CD4-positive, alpha-beta memory T cell (primary cell): ENCODE measurements around the gene SLC6A13. TPM values are rescaled to one million over a fixed set of nuclear protein-coding genes. Genes with fewer than 3 reads are reported as not detected.

Source experiments
- CTCF ChIA-PET: fragments of 350-600 bp; sonication (Branson Sonifier 250); formaldehyde crosslinking; loops from one replicate; lab custom pipeline; 2021; ENCODE audit warnings: inconsistent platforms; ENCODE audit not compliant: partially characterized antibody; lab: Charles Lee
- POLR2A ChIA-PET: fragments of 350-600 bp; sonication (Branson Sonifier 250); formaldehyde crosslinking; loops from one replicate; lab custom pipeline; 2021; ENCODE audit not compliant: partially characterized antibody; lab: Charles Lee
- DNase-seq, 5 donors: peaks; one replicate each; pipeline versions ENCODE4 v3.0.0 to v3.0.0-alpha.2; 2020 to 2022; ENCODE audit warnings: mixed read lengths in 1 of 5
- H3K27ac ChIP-seq: one replicate; pipeline ENCODE4 v1.7.0; 2013; ENCODE audit warnings: low read depth, low read length
- H3K27me3 ChIP-seq: 2 replicates; pipeline ENCODE4 v1.7.0; 2013; ENCODE audit warnings: mild to moderate bottlenecking, low read length, moderate library complexity; ENCODE audit not compliant: insufficient read depth
- H3K36me3 ChIP-seq: 2 replicates; pipeline ENCODE4 v1.7.0; 2013; ENCODE audit warnings: mild to moderate bottlenecking, low read length, moderate library complexity; ENCODE audit not compliant: insufficient read depth
- H3K4me1 ChIP-seq: 2 replicates; pipeline ENCODE4 v1.7.0; 2013; ENCODE audit warnings: mild to moderate bottlenecking, low read length, moderate library complexity; ENCODE audit not compliant: insufficient read depth
- H3K4me3 ChIP-seq, 2 donors: one replicate each; pipeline ENCODE4 v1.7.0; 2013; ENCODE audit warnings: low read length in 2 of 2, mild to moderate bottlenecking in 1 of 2
- H3K9me3 ChIP-seq, 2 donors: one replicate each; pipeline ENCODE4 v1.7.0; 2013; ENCODE audit warnings: low read length in 2 of 2, control low read depth in 1 of 2; ENCODE audit not compliant: control insufficient read depth in 1 of 2
- H3K27ac Mint-ChIP-seq, 7 donors: one replicate each; pipeline ENCODE4 v1.8.0; 2020 to 2021; ENCODE audit warnings: mixed read lengths in 7 of 7, mild to moderate bottlenecking in 6 of 7, inconsistent platforms in 3 of 7, moderate library complexity in 3 of 7
- H3K27me3 Mint-ChIP-seq, 2 donors: one replicate each; pipeline ENCODE4 v1.8.0; 2020 to 2021; ENCODE audit warnings: mixed read lengths in 2 of 2
- H3K36me3 Mint-ChIP-seq, 2 donors: one replicate each; pipeline ENCODE4 v1.8.0; 2020 to 2021; ENCODE audit warnings: mixed read lengths in 2 of 2, inconsistent platforms in 1 of 2, mild to moderate bottlenecking in 1 of 2
- H3K4me1 Mint-ChIP-seq, 4 donors: one replicate each; pipeline ENCODE4 v1.8.0; 2020 to 2021; ENCODE audit warnings: mixed read lengths in 4 of 4, mild to moderate bottlenecking in 1 of 4
- H3K4me3 Mint-ChIP-seq, 8 donors: one replicate each; pipeline ENCODE4 v1.8.0; 2020 to 2021; ENCODE audit warnings: mixed read lengths in 8 of 8, mild to moderate bottlenecking in 7 of 8, moderate library complexity in 6 of 8, inconsistent platforms in 3 of 8
- H3K9me3 Mint-ChIP-seq, 8 donors: one replicate each; pipeline ENCODE4 v1.8.0; 2020 to 2021; ENCODE audit warnings: mixed read lengths in 8 of 8, mild to moderate bottlenecking in 5 of 8, inconsistent platforms in 3 of 8, moderate library complexity in 1 of 8
- intact Hi-C: fragments of 100-400 bp; cut with micrococcal nuclease; formaldehyde crosslinking; loops from one replicate; pipeline ENCODE4 v1.15.1; 2023
- polyA plus RNA-seq, 2 donors: library from polyadenylated mRNA; unstranded; fragments of 300-500 nt; fragmentation: Illumina TruSeq; gene quantifications; one replicate each; pipeline ENCODE4 v1.2.3, GENCODE V29; 2021
- total RNA-seq, 2 experiments: library from RNA; stranded (reverse); gene quantifications; one replicate each; pipeline ENCODE4 v1.2.3, GENCODE V29; 2021

SLC6A13 gene
- total and polyA plus RNA-seq, 4 experiments from 2014 or later, result 0.17 to 0.75 (median 0.32) TPM; not detected in 1

- Histone ChIP-seq H3K27me3 (no peaks in the 10 kb centered on the region), H3K27ac (no peak overlapping the region), H3K36me3 (no peaks in the 10 kb centered on the region), H3K9me3 (no peaks in the 10 kb centered on the region), H3K4me3 (no peak overlapping the region), H3K4me1 (no peaks in the 10 kb centered on the region)
- H3K9me3 Mint-ChIP-seq, result no peaks in the 10 kb centered on the region
- no peak overlapping the region for H3K4me3 Mint-ChIP-seq
- intact Hi-C loops, result no loop called here
- peaks cover 9 to 25% of the 10 kb centered on the region in 2 donors for H3K27me3 Mint-ChIP-seq
- H3K36me3 Mint-ChIP-seq, result no peaks in the 10 kb centered on the region
- ChIA-PET CTCF (no interaction called here), POLR2A (no interaction called here)
- H3K4me1 Mint-ChIP-seq, result peaks cover 0 to 7% (median 4%) of the 10 kb centered on the region in 4 donors
- DNase-seq, result no peak
- no peak overlapping the region for H3K27ac Mint-ChIP-seq
Measured at GRCh38 chr12:178829-179109, 83.9 kb downstream of the SLC6A13 start.

DNA sequence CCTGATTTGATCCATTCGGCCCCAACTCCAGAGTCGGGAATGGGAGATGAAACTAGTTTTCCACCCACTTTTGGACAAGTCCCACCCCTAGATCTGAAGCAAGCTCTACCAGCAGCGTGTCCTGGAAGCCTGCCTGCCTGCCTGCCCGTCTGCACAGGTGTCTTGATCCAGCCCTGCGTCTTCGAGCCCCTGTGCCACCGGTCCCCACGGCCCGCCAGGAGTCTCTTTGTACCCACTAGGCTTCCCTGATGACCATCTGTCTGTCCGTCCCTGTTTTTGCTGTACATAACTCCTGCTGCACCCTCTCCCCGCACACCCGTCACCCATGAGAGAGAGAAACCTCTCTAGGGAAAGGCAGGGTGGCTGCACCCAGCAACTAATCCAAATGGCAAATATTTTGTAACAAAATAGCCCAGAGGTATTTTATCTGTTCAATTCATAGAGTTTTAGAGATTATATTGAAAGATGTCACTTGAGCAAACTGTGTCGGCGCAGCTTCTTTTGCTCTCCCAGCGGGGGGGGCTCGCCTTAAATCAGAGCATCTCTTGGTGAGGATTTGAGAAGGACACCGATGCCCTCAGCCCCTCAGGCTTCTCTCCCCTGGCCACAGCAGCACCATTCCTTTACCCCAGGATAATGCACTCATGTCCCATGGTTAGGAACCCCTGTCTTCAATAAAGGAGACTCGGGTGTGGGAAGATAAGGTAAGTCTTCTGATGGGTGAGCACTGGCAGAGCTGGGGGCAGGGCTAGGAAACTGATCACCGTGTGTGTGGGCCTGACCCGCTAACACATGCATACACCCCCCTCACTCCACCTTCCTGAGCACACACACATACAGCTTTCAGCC lies 84.4 kb downstream of the SLC6A13 start:
- Mint-ChIP-seq H3K4me3 (no peak overlapping the region), H3K27ac (peak overlapping the region in 1 of 7 donors; percentile 70), H3K27me3 (peaks cover 7 to 26% of the 10 kb centered on the region in 2 donors), H3K9me3 (no peaks in the 10 kb centered on the region), H3K36me3 (no peaks in the 10 kb centered on the region), H3K4me1 (peaks cover 0 to 7% (median 4%) of the 10 kb centered on the region in 4 donors)
- ChIA-PET CTCF (no interaction called here), POLR2A (no interaction called here)
- H3K4me1 ChIP-seq, result no peaks in the 10 kb centered on the region
- H3K9me3 ChIP-seq, result no peaks in the 10 kb centered on the region
- intact Hi-C loops, result no loop called here
- no peaks in the 10 kb centered on the region for H3K36me3 ChIP-seq
- no peak overlapping the region for H3K4me3 ChIP-seq
- no peak for DNase-seq
- no peak overlapping the region for H3K27ac ChIP-seq
- H3K27me3 ChIP-seq, result no peaks in the 10 kb centered on the region

DNA sequence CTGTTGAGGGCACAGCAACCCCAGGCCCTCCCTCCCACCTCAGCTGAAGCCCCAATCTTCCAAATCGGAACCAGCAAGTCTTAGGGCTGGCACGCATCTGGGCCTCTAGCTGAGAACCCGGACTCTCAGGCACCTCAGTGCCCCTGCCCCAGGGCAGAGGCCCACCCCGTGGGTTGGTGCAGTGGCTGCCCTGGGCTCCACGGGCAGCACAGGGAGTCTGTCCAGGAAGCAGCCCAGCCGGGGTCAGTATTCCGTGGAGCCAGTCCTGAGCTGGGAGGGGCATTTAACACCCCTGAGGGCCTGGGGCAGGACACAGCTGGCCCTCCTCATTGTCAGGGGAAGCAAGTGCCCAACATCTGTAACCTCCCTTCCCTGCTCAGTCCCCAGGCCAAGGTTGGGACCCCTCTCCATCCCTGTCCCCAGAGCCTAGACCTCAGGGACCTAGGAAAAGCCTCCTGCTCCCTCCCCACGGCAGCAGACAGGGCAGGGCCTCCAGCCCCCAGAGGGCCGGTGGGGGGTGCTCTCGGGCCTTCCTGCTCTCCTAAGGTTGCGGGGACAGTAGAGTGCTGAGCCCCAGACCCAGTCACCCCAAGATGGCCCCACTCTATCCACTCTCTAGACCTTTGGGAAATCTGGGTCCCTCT lies 85.2 kb downstream of the SLC6A13 start:
- Histone ChIP-seq H3K36me3 (no peaks in the 10 kb centered on the region), H3K9me3 (no peaks in the 10 kb centered on the region), H3K4me3 (no peak overlapping the region), H3K27ac (no peak overlapping the region), H3K4me1 (no peaks in the 10 kb centered on the region), H3K27me3 (no peaks in the 10 kb centered on the region)
- CTCF ChIA-PET, result no interaction called here
- Mint-ChIP-seq H3K4me1 (peaks cover 0 to 7% (median 4%) of the 10 kb centered on the region in 4 donors), H3K27me3 (peaks cover 8 to 27% of the 10 kb centered on the region in 2 donors), H3K9me3 (no peaks in the 10 kb centered on the region), H3K27ac (no peak overlapping the region), H3K36me3 (no peaks in the 10 kb centered on the region), H3K4me3 (no peak overlapping the region)
- DNase-seq, result no peak
- POLR2A ChIA-PET, result no interaction called here
- intact Hi-C loops, result no loop called here

DNA sequence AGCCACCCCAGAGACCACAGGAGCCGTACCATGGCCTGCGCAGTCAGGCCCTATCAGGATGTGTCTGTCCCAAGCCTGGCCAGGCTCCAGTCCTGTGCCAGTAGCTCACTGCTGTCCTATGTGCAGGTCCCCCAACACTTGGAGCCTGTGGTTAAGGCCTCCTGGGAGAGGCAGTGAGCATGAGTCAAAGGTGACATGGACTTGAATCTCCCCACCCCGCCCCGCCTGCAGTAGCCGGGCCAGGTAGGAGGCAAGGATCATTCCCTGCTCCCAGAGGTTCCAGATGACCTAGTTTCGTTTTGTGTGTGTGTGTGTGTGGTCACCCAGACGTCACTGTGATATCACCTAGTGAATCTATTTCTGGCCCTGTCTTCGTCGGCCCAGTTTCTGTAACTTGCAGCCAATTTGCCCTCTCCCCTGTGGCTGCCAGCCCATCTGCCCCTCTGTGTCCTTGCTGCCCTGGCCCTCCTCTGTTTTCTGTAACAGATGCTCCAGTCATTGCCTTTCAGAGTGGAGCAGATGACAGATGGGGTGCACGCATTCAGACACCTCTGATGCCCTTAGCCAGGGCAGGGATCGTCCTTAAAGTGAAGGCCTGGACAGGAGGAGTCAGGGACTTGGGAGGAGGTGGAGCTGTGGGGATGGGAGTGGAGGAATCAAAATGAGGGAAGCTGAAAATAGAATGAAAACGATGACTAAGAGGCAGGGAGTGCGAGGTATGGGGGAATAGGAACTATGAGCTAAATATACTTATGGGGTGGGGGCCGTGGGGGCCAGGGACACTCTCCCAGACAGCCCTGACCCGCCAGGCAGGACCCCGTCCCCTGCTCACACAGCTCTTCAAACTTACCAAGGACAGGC lies 86.1 kb downstream of the SLC6A13 start:
- no peaks in the 10 kb centered on the region for H3K36me3 Mint-ChIP-seq
- Histone ChIP-seq H3K4me1 (no peaks in the 10 kb centered on the region), H3K4me3 (no peak overlapping the region), H3K9me3 (no peaks in the 10 kb centered on the region), H3K36me3 (no peaks in the 10 kb centered on the region), H3K27ac (no peak overlapping the region), H3K27me3 (no peaks in the 10 kb centered on the region)
- peaks cover 8 to 29% of the 10 kb centered on the region in 2 donors for H3K27me3 Mint-ChIP-seq
- no peak overlapping the region for H3K4me3 Mint-ChIP-seq
- peaks cover 0 to 7% (median 4%) of the 10 kb centered on the region in 4 donors for H3K4me1 Mint-ChIP-seq
- CTCF ChIA-PET, result no interaction called here
- H3K9me3 Mint-ChIP-seq, result no peaks in the 10 kb centered on the region
- no peak for DNase-seq
- POLR2A ChIA-PET, result no interaction called here
- intact Hi-C loops, result no loop called here
- H3K27ac Mint-ChIP-seq, result peak overlapping the region in 2 of 7 donors; percentile 57 to 63

GRCh38 chr12:175759-176158 lies 86.9 kb downstream of the SLC6A13 start:
- H3K36me3 ChIP-seq, result no peaks in the 10 kb centered on the region
- no peaks in the 10 kb centered on the region for H3K9me3 Mint-ChIP-seq
- peaks cover 0 to 7% (median 4%) of the 10 kb centered on the region in 4 donors for H3K4me1 Mint-ChIP-seq
- H3K27me3 Mint-ChIP-seq, result peaks cover 8 to 27% of the 10 kb centered on the region in 2 donors
- no peak for DNase-seq
- no peak overlapping the region for H3K27ac ChIP-seq
- H3K9me3 ChIP-seq, result no peaks in the 10 kb centered on the region
- intact Hi-C loops, result no loop called here
- no peaks in the 10 kb centered on the region for H3K36me3 Mint-ChIP-seq
- no peaks in the 10 kb centered on the region for H3K4me1 ChIP-seq
- H3K27ac Mint-ChIP-seq, result no peak overlapping the region
- ChIA-PET CTCF (no interaction called here), POLR2A (no interaction called here)
- H3K27me3 ChIP-seq, result no peaks in the 10 kb centered on the region
- H3K4me3 Mint-ChIP-seq, result no peak overlapping the region
- H3K4me3 ChIP-seq, result no peak overlapping the region

DNA sequence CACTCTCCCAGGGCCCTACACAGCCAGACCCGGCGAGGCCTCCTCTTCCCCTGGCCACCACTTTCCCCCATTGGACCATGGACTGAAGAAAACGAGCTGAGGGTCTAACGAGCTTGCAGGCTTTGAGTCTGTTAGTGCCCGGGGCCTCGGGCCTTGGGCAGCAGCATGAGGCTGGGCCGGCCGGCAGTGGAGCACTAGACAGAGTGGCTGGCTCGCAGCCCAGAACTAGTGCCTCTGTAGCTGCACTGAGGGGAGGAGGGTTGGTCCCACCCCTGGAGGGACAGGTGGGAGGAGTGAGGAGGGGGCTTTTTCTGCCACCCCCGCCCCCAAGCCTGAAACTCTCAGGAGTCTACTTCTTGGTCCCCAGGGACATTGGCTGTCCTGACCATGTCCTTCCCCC lies 87.4 kb downstream of the SLC6A13 start:
- intact Hi-C loops, result no loop called here
- DNase-seq, result no peak
- Mint-ChIP-seq H3K27ac (peak overlapping the region in 1 of 7 donors; percentile 45), H3K4me1 (peaks cover 0 to 4% (median 2%) of the 10 kb centered on the region in 4 donors), H3K27me3 (peaks cover 8 to 25% of the 10 kb centered on the region in 2 donors), H3K4me3 (no peak overlapping the region), H3K9me3 (no peaks in the 10 kb centered on the region), H3K36me3 (no peaks in the 10 kb centered on the region)
- CTCF ChIA-PET, result no interaction called here
- Histone ChIP-seq H3K27ac (no peak overlapping the region), H3K4me1 (no peaks in the 10 kb centered on the region), H3K9me3 (no peaks in the 10 kb centered on the region), H3K27me3 (no peaks in the 10 kb centered on the region), H3K36me3 (no peaks in the 10 kb centered on the region), H3K4me3 (no peak overlapping the region)
- POLR2A ChIA-PET, result no interaction called here

GRCh38 chr12:174596-174995 lies 88.0 kb downstream of the SLC6A13 start:
- Histone ChIP-seq H3K27me3 (no peaks in the 10 kb centered on the region), H3K4me3 (no peak overlapping the region), H3K4me1 (no peaks in the 10 kb centered on the region), H3K9me3 (no peaks in the 10 kb centered on the region), H3K27ac (no peak overlapping the region), H3K36me3 (no peaks in the 10 kb centered on the region)
- Mint-ChIP-seq H3K9me3 (no peaks in the 10 kb centered on the region), H3K36me3 (no peaks in the 10 kb centered on the region), H3K27ac (no peak overlapping the region), H3K27me3 (peaks cover 8 to 25% of the 10 kb centered on the region in 2 donors), H3K4me3 (no peak overlapping the region), H3K4me1 (peaks cover 0 to 2% (median under 1%) of the 10 kb centered on the region in 4 donors)
- intact Hi-C loops, result no loop called here
- DNase-seq, result no peak
- POLR2A ChIA-PET, result no interaction called here
- CTCF ChIA-PET, result no interaction called here
